Gastroesophageal sphincter (tissue), 4 donors: ENCODE results near the gene CNTNAP5. TPM values are rescaled to one million over a fixed set of nuclear protein-coding genes. Genes with fewer than 3 reads are reported as not detected.

ENCODE experiments used
- ATAC-seq: fragments of 150-250 bp; one replicate; pipeline ENCODE4 v1.9.1; 2016; ENCODE audit warnings: mild to moderate bottlenecking, moderate library complexity
- H3K27ac ChIP-seq, 4 donors: fragments of 200-600 bp; sonication (generic) in 3 of 4; 1 replicate in 3 of 4; 2 replicates in 1 of 4; pipeline ENCODE4 v1.5.1; 2016 to 2019
- H3K27me3 ChIP-seq: fragments of 200-600 bp; sonication (generic); one replicate; pipeline ENCODE4 v1.5.1; 2019
- H3K36me3 ChIP-seq, 2 donors: fragments of 200-600 bp; sonication (generic); one replicate each; pipeline ENCODE4 v1.5.1; 2019; ENCODE audit warnings: control low read depth in 1 of 2
- H3K4me1 ChIP-seq, 3 donors: fragments of 200-600 bp; sonication (generic); 1 replicate in 2 of 3; 2 replicates in 1 of 3; pipeline ENCODE4 v1.5.1; 2016 to 2019; ENCODE audit warnings: control low read depth in 2 of 3
- H3K4me3 ChIP-seq, 2 donors: fragments of 200-600 bp; sonication (generic); one replicate each; pipeline ENCODE4 v1.5.1; 2019; ENCODE audit warnings: mild to moderate bottlenecking in 1 of 2, moderate library complexity in 1 of 2
- H3K9me3 ChIP-seq, 3 donors: fragments of 200-600 bp; sonication (generic); one replicate each; pipeline ENCODE4 v1.5.1; 2017 to 2019; ENCODE audit warnings: control low read depth in 2 of 3
- EP300 ChIP-seq: sonication (generic); formaldehyde crosslinking; IDR thresholded peaks from one replicate; pipeline ENCODE4 v1.6.1; 2017; ENCODE audit warnings: antibody characterized with exemption, mild to moderate bottlenecking
- POLR2A ChIP-seq, 2 donors: fragments of 450-650 bp; IDR thresholded peaks; one replicate each; pipeline ENCODE4 v1.6.1; 2017; ENCODE audit warnings: antibody characterized with exemption in 2 of 2, mild to moderate bottlenecking in 2 of 2, moderate library complexity in 1 of 2
- POLR2AphosphoS5 ChIP-seq: sonication (generic); formaldehyde crosslinking; IDR thresholded peaks from one replicate; pipeline ENCODE4 v1.6.1; 2017; ENCODE audit warnings: antibody characterized with exemption
- WGBS, 2 donors: methylation state at CpG; one replicate each; pipeline ENCODE4 v1.1.5; 2018; ENCODE audit warnings: low coverage in 1 of 2; 5-methylcytosine and 5-hydroxymethylcytosine counted together
- total RNA-seq, 4 donors: library from RNA; depleted of rRNA; stranded (reverse); fragments of >200 nt; gene quantifications; one replicate each; pipeline ENCODE4 v1.1.0, GENCODE V29; 2016
- TF ChIP-seq, protein P1 (sequence below), 4 experiments: fragments of 200-600 bp in 2 of 4; fragments of 450-650 bp in 2 of 4; sonication (generic) in 1 of 4; IDR thresholded peaks; one replicate each; pipeline ENCODE4 v1.5.1; 2017 to 2019; ENCODE audit warnings: antibody characterized with exemption in 4 of 4, mild to moderate bottlenecking in 2 of 4, moderate library complexity in 2 of 4

Gene CNTNAP5
- total RNA-seq, 4 donors from 2014 or later, result 3.2 TPM; not detected in 3

DNA sequence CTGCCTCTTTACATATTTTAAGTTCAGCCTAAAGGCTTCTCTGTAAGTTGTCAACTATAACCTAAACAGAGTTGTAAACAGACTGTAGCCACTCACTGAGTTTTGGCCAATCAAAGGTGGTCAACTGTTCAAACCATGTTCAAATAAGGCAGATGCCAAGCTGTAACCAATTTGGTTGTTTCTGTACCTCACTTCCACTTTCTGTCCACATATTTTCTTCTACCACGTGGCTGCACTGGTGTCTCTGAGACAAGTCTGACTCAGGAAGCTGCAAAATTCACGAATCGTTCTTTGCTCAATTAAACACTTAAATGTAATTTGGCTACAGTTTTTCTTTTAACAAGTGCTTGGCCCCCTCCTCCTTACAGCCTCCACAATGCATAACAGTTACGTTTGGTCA is 555.2 kb downstream of the CNTNAP5 start:
- WGBS, 2 donors, result 65 to 84% methylated on average over 4 of the region's 4 CpGs

DNA sequence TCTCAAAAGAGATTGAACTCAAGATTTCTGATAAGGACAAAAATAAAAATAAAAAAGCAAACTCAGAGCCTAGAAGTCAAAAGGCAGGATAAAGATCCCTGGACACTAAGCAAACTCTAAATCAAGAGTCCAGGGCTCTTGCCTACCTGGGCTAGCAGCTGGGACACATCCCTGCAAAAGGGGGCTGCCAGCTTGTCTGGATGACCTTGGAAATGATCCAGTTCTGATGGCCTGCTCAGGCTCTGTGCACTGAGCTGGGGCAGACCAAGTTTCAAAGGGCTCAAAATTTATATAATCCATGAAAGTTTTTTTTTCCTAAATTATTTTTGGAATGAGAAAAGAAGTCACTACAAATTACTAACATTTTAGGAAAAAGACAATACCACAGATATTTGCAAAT is 557.3 kb downstream of the CNTNAP5 start:
- Histone ChIP-seq H3K27ac (no peak overlapping the region), H3K4me1 (no peaks in the 10 kb centered on the region), H3K36me3 (no peaks in the 10 kb centered on the region), H3K4me3 (no peak overlapping the region), H3K27me3 (no peaks in the 10 kb centered on the region), H3K9me3 (no peaks in the 10 kb centered on the region)
- no peak for ATAC-seq
- TF ChIP-seq, protein P1, sequence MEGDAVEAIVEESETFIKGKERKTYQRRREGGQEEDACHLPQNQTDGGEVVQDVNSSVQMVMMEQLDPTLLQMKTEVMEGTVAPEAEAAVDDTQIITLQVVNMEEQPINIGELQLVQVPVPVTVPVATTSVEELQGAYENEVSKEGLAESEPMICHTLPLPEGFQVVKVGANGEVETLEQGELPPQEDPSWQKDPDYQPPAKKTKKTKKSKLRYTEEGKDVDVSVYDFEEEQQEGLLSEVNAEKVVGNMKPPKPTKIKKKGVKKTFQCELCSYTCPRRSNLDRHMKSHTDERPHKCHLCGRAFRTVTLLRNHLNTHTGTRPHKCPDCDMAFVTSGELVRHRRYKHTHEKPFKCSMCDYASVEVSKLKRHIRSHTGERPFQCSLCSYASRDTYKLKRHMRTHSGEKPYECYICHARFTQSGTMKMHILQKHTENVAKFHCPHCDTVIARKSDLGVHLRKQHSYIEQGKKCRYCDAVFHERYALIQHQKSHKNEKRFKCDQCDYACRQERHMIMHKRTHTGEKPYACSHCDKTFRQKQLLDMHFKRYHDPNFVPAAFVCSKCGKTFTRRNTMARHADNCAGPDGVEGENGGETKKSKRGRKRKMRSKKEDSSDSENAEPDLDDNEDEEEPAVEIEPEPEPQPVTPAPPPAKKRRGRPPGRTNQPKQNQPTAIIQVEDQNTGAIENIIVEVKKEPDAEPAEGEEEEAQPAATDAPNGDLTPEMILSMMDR (IDR thresholded peaks at IDR 0.05), result no peak
- TF ChIP-seq POLR2AphosphoS5 (no peak), POLR2A (IDR thresholded peaks at IDR 0.05) (no peak), EP300 (no peak)

More for the DNA sequence above, 555.2 kb downstream of the CNTNAP5 start:
- H3K4me1 ChIP-seq, result no peaks in the 10 kb centered on the region
- no peaks in the 10 kb centered on the region for H3K27me3 ChIP-seq
- H3K27ac ChIP-seq, result no peak overlapping the region
- no peak for ATAC-seq
- TF ChIP-seq POLR2A (IDR thresholded peaks at IDR 0.05), result no peak
- TF ChIP-seq, protein P1 (IDR thresholded peaks at IDR 0.05), result no peak
- no peak for TF ChIP-seq POLR2AphosphoS5
- TF ChIP-seq EP300, result no peak
- H3K36me3 ChIP-seq, result no peaks in the 10 kb centered on the region
- no peak overlapping the region for H3K4me3 ChIP-seq
- H3K9me3 ChIP-seq, result no peaks in the 10 kb centered on the region

DNA sequence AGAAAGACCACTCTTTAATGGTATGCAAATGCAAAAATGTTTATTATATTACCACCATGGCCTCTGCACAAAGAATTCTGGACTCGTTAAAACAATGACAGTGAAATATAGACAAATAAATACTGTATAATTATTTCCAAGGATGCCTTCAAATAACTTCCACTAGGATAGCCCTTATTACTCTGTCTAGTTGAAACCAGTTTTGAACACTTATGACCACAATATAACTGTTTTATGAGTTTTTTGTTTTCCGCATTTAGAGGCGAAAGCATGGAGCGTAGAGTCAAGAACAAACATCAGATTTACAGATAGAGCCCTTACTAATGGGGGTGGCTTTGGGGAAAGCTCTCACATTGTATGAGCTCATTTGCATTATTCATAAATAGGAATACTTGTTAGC is 559.5 kb downstream of the CNTNAP5 start:
- 92 to 95% methylated on average over 4 of the region's 4 CpGs for WGBS, 2 donors
- H3K9me3 ChIP-seq, result no peaks in the 10 kb centered on the region
- ATAC-seq, result no peak
- H3K36me3 ChIP-seq, result no peaks in the 10 kb centered on the region
- H3K4me1 ChIP-seq, result no peaks in the 10 kb centered on the region
- no peaks in the 10 kb centered on the region for H3K27me3 ChIP-seq
- no peak overlapping the region for H3K27ac ChIP-seq
- no peak overlapping the region for H3K4me3 ChIP-seq
- TF ChIP-seq POLR2A (IDR thresholded peaks at IDR 0.05) (no peak), POLR2AphosphoS5 (no peak), EP300 (no peak)
- TF ChIP-seq, protein P1 (IDR thresholded peaks at IDR 0.05), result no peak

DNA sequence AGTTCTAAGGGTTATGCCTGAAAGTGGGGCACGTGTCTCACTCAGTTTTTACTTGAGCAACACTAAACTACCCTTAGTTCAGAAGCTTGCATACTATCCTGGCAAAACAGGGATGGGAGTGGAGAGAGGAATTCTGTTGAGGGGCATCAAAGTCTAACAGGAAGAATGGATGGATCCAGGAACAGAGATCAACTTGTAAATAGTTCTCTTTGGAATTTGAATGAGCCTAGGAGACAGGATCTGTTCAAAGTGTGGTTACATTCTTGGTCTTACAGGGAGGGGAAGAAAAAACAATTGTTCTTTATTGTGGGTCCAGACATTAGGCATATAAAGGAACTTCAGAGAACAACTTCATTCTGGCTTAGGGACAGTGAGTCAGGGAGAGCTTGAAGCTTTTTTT is 560.2 kb downstream of the CNTNAP5 start:
- no peaks in the 10 kb centered on the region for H3K9me3 ChIP-seq
- H3K36me3 ChIP-seq, result no peaks in the 10 kb centered on the region
- 78 to 83% methylated on average over 1 of the region's 1 CpG for WGBS, 2 donors
- no peak for ATAC-seq
- TF ChIP-seq POLR2A (IDR thresholded peaks at IDR 0.05) (no peak), EP300 (no peak), POLR2AphosphoS5 (no peak)
- TF ChIP-seq, protein P1 (IDR thresholded peaks at IDR 0.05), result no peak
- H3K27ac ChIP-seq, result no peak overlapping the region
- H3K4me1 ChIP-seq, result no peaks in the 10 kb centered on the region
- H3K4me3 ChIP-seq, result no peak overlapping the region
- no peaks in the 10 kb centered on the region for H3K27me3 ChIP-seq

DNA sequence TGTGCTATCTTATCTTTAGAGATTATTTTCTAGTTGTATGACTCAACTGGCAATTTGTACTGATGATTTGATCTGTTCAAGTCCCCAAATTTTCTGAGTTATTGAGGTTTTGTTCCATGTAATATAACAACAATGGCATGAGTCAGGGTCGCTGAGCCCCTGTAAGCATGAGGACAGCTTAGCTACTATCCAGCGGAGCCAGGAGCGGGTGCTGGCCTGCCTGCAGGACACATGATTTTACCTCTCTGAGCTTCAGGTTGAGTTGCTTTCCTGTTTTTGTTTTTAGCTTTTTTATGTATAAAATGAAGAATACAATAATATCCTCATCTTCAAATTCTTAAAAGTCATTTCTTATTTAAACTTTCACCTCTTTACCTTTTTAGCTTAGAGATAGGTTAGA is 561.1 kb downstream of the CNTNAP5 start:
- no peak for ATAC-seq
- Histone ChIP-seq H3K9me3 (no peaks in the 10 kb centered on the region), H3K27ac (no peak overlapping the region), H3K36me3 (no peaks in the 10 kb centered on the region), H3K4me1 (no peaks in the 10 kb centered on the region), H3K27me3 (no peaks in the 10 kb centered on the region), H3K4me3 (no peak overlapping the region)
- TF ChIP-seq POLR2AphosphoS5 (no peak), POLR2A (IDR thresholded peaks at IDR 0.05) (no peak), EP300 (no peak)
- TF ChIP-seq, protein P1 (IDR thresholded peaks at IDR 0.05), result no peak
- WGBS, 2 donors, result 87 to 100% methylated on average over 3 of the region's 3 CpGs
